ENCODE measurements around the gene ABCC3. TPM values are rescaled to one million over a fixed set of nuclear protein-coding genes. Genes with fewer than 3 reads are reported as not detected.

ABCC3 gene
- total RNA-seq, 2 experiments from 2014 or later = not detected

DNA sequence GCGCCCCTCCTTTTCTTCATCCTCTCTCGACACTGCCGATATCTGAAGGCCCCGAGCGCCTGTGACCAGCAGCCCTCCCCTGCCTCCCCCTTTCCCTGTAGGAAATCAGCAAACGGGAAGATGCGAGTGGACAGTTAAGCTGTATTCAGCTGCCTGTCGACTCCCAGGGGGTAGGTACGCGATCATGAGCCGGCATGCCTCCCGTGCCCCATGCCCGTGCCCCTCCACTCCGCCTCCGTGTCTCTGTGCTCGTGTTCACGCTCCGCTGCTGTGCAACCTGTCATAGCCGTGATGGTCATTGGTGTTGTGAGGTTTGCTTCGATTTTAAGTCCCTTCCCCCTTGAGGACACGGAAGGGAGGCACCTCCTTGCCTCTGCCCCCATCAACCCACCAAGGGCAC, 39.8 kb upstream of the ABCC3 start:
- Mint-ChIP-seq H3K27ac (no peak overlapping the region), H3K4me3 (no peak overlapping the region), H3K36me3 (ENCODE audit: low read depth) (no peaks in the 10 kb centered on the region), H3K27me3 (no peaks in the 10 kb centered on the region), H3K4me1 (no peaks in the 10 kb centered on the region), H3K9me3 (no peaks in the 10 kb centered on the region)
- ChIA-PET POLR2A (no interaction called here), CTCF (no interaction called here)
- no peak for DNase-seq

DNA sequence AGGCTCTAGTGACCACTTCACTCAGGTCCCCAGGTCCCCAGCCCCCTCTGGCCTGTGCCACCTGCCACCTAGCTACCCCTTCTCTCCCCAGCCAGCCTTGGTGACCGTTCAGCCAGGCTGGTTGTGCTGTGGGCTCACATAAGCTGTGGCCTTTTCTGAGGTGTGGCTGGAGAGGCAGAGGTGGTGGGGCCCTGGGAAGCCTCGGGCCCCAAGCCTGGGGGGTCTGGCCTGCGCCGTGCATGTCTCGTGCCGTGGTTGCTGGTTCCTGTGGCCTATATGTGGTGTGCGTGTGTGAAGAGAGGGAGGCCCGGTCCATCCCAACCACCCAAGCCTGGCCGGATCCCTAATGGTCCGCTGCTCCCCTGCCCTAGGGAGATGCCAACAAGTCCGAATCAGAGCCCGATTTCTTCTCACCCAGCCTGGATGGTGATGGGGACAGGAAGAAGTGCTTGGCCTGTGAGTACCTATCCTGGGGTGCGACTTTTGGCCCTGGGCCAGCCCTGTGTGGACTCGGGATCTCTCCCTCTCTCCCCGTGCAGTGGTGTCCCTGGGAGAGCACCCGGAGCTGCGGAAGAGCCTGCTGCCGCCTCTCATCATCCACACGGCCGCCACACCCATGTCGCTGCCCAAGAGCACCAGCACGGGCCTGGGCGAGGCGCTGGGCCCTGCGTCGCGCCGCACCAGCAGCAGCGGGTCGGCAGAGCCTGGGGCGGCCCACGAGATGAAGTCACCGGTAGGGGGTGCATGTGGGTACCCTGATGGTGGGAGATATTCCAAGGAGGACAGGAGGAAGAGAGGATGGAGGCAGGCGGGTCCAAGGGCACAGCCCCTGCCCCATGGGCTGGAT, 38.3 kb upstream of the ABCC3 start:
- Mint-ChIP-seq H3K27me3 (no peaks in the 10 kb centered on the region), H3K4me1 (no peaks in the 10 kb centered on the region), H3K36me3 (ENCODE audit: low read depth) (no peaks in the 10 kb centered on the region), H3K4me3 (no peak overlapping the region), H3K9me3 (no peaks in the 10 kb centered on the region), H3K27ac (no peak overlapping the region)
- DNase-seq = no peak
- ChIA-PET POLR2A (no interaction called here), CTCF (no interaction called here)

DNA sequence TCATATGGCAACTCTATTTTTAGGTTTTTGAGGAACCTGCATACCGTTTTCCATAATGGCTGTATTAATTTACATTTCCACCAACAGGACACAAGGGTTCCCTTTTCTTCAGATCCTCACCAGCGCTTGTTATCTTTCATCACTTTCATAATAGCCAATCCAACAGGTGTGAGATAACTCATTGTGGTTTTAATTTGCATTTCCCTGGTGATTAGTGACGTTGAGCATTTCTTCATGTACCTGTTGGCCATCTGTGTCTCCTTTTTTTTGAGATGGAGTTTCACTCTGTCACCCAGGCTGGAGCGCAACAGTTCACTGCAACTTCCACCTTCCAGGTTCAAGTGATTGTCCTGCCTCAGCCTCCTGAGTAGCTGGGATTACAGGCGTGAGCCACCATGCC, 36.2 kb upstream of the ABCC3 start:
- Mint-ChIP-seq H3K4me3 (no peak overlapping the region), H3K9me3 (no peaks in the 10 kb centered on the region), H3K36me3 (ENCODE audit: low read depth) (no peaks in the 10 kb centered on the region), H3K4me1 (no peaks in the 10 kb centered on the region), H3K27ac (no peak overlapping the region), H3K27me3 (no peaks in the 10 kb centered on the region)
- POLR2A ChIA-PET = no interaction called here
- no peak for DNase-seq
- CTCF ChIA-PET = no interaction called here

DNA sequence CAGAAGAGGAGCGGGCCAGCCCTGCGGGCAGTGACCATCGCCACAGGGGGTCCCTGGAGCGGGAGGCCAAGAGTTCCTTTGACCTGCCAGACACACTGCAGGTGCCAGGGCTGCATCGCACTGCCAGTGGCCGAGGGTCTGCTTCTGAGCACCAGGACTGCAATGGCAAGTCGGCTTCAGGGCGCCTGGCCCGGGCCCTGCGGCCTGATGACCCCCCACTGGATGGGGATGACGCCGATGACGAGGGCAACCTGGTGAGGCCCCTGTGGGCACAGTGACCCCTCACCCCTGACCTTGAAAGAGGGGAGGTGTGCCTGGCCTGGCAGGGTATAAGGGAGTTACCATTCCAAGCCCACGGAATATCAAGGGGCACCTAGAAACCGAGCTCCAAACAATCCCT, 35.1 kb upstream of the ABCC3 start:
- no peaks in the 10 kb centered on the region for H3K36me3 Mint-ChIP-seq (ENCODE audit: low read depth)
- DNase-seq = no peak
- no peak overlapping the region for H3K4me3 Mint-ChIP-seq
- POLR2A ChIA-PET = no interaction called here
- no peaks in the 10 kb centered on the region for H3K9me3 Mint-ChIP-seq
- H3K4me1 Mint-ChIP-seq = no peaks in the 10 kb centered on the region
- no peak overlapping the region for H3K27ac Mint-ChIP-seq
- H3K27me3 Mint-ChIP-seq = peaks cover 5% of the 10 kb centered on the region
- CTCF ChIA-PET = interaction anchor here (0.5 to 1.0 kb wide), 2 partner anchors 45 to 91 kb away, joined by 3 to 4 read pairs; no protein-coding TSS in a partner anchor

DNA sequence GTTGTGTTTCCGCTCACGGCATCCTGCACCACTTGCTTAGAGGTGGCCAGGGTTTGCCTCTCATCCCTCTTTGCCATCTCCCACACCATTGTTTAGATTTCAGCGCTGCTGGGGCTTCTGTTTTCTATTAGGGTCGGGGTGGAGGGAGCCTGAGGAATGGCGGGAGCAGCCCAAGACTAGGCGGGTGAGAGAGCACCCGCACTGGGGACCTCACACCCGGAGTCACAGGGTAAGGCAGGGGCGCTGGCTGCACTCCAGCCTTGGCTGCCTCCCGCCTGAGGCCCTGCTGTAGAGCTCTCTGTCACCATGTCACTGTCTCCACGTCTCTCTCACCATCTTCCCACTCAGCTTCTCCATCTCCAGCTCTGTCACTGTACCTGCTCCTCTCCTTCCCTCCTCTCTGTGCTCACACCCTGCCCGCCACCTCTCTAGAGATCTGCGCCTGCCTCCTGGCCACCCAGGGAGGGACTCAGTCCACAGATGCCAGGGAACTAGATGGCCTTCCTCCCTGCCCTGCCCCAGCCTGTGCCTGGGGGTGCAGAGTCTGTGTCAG, 32.8 kb upstream of the ABCC3 start:
- Mint-ChIP-seq H3K27me3 (peaks cover 9% of the 10 kb centered on the region), H3K36me3 (ENCODE audit: low read depth) (no peaks in the 10 kb centered on the region), H3K4me3 (no peak overlapping the region), H3K9me3 (no peaks in the 10 kb centered on the region), H3K4me1 (no peaks in the 10 kb centered on the region), H3K27ac (no peak overlapping the region)
- no peak for DNase-seq
- ChIA-PET POLR2A (no interaction called here), CTCF (no interaction called here)

DNA sequence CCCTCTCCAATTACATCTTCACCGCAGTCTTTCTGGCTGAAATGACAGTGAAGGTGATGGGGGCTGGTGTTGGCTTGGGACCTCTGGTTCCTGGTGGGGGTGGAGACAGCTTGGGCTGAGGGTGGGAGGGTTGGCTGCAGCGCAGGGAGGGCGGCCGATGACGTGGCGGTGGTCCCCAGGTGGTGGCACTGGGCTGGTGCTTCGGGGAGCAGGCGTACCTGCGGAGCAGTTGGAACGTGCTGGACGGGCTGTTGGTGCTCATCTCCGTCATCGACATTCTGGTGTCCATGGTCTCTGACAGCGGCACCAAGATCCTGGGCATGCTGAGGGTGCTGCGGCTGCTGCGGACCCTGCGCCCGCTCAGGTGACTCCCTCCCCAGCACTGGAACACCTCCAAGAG, 31.8 kb upstream of the ABCC3 start:
- Mint-ChIP-seq H3K27me3 (peaks cover 9% of the 10 kb centered on the region), H3K27ac (no peak overlapping the region), H3K4me3 (no peak overlapping the region), H3K9me3 (no peaks in the 10 kb centered on the region), H3K4me1 (no peaks in the 10 kb centered on the region), H3K36me3 (ENCODE audit: low read depth) (no peaks in the 10 kb centered on the region)
- DNase-seq = no peak
- ChIA-PET CTCF (interaction anchor here (0.6 kb wide), 1 partner anchor 20 kb away, joined by 4 read pairs; no protein-coding TSS in a partner anchor), POLR2A (no interaction called here)

DNA sequence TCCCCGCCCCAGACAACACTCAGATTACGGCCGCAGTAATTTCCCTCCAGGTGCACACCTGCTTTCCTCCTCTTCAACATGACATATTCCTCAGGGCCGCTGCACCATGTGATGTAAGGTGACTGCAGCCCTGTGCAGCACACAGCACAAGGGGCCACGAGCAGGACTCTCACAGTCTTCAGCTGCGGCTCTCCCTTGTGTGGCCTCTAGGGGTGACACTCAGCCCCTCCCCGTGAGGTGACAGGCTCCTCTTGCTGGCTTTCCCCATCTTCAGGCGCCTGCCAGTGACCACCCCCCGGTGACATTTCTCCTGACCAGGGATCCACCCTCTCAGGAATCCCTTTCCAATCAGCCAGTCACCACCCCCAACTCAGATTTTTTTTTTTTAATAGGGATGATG, 31.3 kb upstream of the ABCC3 start:
- Mint-ChIP-seq H3K27ac (no peak overlapping the region), H3K36me3 (ENCODE audit: low read depth) (no peaks in the 10 kb centered on the region), H3K4me1 (no peaks in the 10 kb centered on the region), H3K4me3 (no peak overlapping the region), H3K9me3 (no peaks in the 10 kb centered on the region), H3K27me3 (peaks cover 9% of the 10 kb centered on the region)
- DNase-seq = no peak
- ChIA-PET POLR2A (no interaction called here), CTCF (interaction anchor here (0.6 kb wide), 1 partner anchor 20 kb away, joined by 4 read pairs; no protein-coding TSS in a partner anchor)

DNA sequence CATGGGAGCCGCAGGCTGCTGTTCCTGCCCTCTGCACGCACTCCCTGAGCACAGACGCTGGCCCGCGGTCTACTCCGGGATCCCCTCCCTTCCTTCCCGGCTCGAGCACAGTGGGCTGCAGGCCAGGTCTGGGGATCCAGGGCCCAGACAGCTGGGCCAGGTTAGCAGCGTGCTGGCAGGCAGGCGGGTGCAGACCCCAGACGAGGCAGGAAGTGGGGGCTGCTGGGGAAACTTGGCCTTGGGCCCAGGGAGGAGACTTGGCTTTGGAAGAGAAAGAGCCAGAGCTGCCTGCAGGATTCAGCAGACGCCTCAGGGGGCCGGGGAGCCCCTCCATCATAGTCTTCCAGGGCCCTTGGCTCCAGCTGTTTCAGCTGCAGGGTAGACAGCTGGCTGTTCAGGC, 30.2 kb upstream of the ABCC3 start:
- POLR2A ChIA-PET = no interaction called here

DNA sequence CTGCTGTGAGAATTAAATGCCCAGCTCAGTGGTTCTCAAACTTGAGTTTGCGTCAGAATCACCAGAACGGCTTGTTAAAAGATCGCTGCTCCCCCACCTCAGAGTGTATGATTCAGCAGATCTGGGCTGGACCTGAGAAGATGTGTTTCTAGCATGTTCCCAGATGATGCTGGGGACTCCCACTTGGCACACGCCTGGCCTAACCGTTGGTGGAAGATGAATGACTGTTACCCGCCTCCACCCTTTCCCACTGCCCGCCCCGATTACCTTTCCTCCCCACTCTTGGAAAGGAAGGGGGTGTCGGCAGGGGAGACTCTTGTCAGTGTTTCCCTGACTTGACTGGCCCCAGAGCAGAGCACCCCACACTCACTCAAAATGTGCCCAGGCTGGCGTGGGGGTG, 29.3 kb upstream of the ABCC3 start:
- Mint-ChIP-seq H3K4me3 (no peak overlapping the region), H3K36me3 (ENCODE audit: low read depth) (no peaks in the 10 kb centered on the region), H3K4me1 (no peaks in the 10 kb centered on the region), H3K27ac (no peak overlapping the region), H3K27me3 (peaks cover 11% of the 10 kb centered on the region), H3K9me3 (no peaks in the 10 kb centered on the region)
- ChIA-PET POLR2A (no interaction called here), CTCF (interaction anchor here (1.0 to 1.3 kb wide), 2 partner anchors 18 to 54 kb away, joined by 3 to 4 read pairs; no protein-coding TSS in a partner anchor)
- no peak for DNase-seq

More for the DNA sequence above, 30.2 kb upstream of the ABCC3 start:
- no peaks in the 10 kb centered on the region for H3K9me3 Mint-ChIP-seq
- CTCF ChIA-PET = no interaction called here
- no peaks in the 10 kb centered on the region for H3K4me1 Mint-ChIP-seq
- H3K27me3 Mint-ChIP-seq = peaks cover 11% of the 10 kb centered on the region
- no peak overlapping the region for H3K4me3 Mint-ChIP-seq
- no peak for DNase-seq
- no peak overlapping the region for H3K27ac Mint-ChIP-seq
- H3K36me3 Mint-ChIP-seq (ENCODE audit: low read depth) = no peaks in the 10 kb centered on the region

DNA sequence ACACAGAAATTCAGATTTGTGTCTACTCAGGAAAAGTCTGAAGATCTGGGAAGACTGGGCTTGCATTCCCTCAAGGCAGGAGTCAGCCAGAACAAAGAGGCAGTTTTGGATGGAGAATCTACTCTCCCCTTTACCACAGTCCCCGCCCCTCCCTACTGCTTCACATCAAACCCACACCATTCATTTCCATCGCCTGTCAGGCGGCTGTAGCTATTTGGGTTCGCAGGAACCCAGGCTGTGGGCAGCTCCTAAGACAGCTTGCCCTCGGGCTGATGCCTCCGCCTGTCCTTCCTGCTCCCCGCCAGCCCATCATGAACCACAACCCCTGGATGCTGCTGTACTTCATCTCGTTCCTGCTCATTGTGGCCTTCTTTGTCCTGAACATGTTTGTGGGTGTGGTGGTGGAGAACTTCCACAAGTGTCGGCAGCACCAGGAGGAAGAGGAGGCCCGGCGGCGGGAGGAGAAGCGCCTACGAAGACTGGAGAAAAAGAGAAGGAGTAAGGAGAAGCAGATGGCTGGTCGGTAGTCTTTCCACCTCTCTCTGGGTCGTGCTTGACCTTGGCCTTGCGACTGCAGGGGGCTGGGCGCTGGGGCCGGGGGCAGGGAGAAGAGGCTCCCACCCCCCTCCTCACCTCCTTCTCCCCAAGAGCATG, 27.0 kb upstream of the ABCC3 start:
- POLR2A ChIA-PET = no interaction called here
- H3K36me3 Mint-ChIP-seq (ENCODE audit: low read depth) = no peaks in the 10 kb centered on the region
- no peaks in the 10 kb centered on the region for H3K4me1 Mint-ChIP-seq
- CTCF ChIA-PET = interaction anchor here (0.7 kb wide), 1 partner anchor 42 kb away, joined by 3 read pairs; no protein-coding TSS in a partner anchor
- peaks cover 15% of the 10 kb centered on the region for H3K27me3 Mint-ChIP-seq
- no peak for DNase-seq
- H3K4me3 Mint-ChIP-seq = no peak overlapping the region
- H3K27ac Mint-ChIP-seq = no peak overlapping the region
- no peaks in the 10 kb centered on the region for H3K9me3 Mint-ChIP-seq

DNA sequence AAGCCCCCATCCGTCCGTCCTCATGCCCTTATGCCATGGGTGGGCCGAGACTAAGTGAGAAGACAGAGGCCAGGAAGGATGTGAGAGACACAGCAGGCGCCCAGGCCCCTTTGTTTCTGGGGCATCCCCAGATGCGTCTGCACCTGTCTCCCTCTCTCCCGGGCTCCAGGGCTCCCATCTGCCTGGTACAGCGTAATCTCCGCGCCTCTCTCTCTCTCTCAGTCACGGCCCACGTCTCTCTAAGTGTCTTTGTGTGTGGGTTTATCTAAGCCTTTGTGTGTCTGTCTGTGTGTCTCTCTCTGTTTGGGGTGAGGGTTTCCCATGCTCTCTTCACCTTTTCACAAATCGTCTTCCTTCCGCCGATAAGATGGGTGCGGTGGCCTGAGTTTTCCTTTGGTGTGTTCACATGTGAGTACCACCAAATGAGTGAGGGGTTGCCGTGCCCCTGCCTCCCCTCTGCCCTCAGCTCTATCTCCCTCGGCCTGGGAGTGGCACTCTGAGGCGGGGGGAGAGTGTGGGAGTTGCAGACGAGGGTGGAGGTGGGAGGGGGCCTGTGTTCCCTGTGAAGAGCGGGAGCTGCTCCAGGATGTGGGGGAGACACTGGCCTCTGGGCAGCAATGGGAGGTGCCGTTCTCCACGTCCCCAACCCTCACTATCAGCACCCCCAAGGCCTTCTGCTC, 25.8 kb upstream of the ABCC3 start:
- Mint-ChIP-seq H3K4me3 (no peak overlapping the region), H3K27ac (no peak overlapping the region), H3K9me3 (no peaks in the 10 kb centered on the region), H3K27me3 (peaks cover 15% of the 10 kb centered on the region), H3K4me1 (peaks cover under 1% of the 10 kb centered on the region), H3K36me3 (ENCODE audit: low read depth) (no peaks in the 10 kb centered on the region)
- ChIA-PET CTCF (interaction anchor here (0.5 kb wide), 1 partner anchor 219 kb away, joined by 3 read pairs; no protein-coding TSS in a partner anchor), POLR2A (no interaction called here)
- no peak for DNase-seq

DNA sequence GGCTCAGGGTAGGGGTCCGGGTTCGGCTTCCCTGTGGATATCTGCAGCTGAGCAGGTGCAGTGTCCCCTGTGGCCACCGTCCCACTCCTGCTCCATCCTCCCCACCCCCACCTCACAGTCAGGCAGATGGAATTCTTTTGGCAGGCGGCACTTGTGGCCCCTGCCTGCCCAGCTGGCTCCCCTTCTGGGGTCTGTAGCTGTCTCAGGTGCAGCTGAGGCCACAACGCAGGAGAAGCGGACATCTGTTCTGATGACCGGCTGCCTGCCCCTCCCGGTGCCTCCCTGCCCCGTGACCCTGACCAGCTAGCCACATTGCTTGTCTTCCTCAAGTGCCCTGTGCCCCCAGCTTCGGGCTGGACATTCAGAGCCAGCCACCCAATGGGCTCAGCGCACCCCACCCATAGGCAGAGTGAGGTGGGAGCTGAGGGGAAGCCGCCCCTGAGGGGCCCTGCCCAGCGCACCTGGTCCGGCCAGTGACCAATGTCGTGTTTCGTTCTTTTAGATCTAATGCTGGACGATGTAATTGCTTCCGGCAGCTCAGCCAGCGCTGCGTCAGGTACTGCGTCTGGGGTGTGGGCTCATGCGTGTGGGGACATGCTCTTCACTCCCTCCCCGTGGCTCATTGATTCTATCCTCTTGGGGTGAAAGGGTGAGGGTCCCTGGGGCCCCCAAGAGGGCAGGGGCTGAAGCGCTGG, 25.2 kb upstream of the ABCC3 start:
- H3K4me1 Mint-ChIP-seq = peaks cover 7% of the 10 kb centered on the region
- no peak overlapping the region for H3K4me3 Mint-ChIP-seq
- no peak overlapping the region for H3K27ac Mint-ChIP-seq
- POLR2A ChIA-PET = no interaction called here
- DNase-seq = no peak
- CTCF ChIA-PET = interaction anchor here (0.5 kb wide), 1 partner anchor 219 kb away, joined by 3 read pairs; no protein-coding TSS in a partner anchor
- peaks cover 10% of the 10 kb centered on the region for H3K27me3 Mint-ChIP-seq
- no peaks in the 10 kb centered on the region for H3K9me3 Mint-ChIP-seq
- H3K36me3 Mint-ChIP-seq (ENCODE audit: low read depth) = no peaks in the 10 kb centered on the region

All from activated CD4-positive, alpha-beta T cell treated with anti-CD3 and anti-CD28 coated beads, Interleukin-2, amount 10 ng/mL, durations not matched to agents 7 days and 5 days (primary cell).